AG09309 (cell line): ENCODE measurements around the gene PCDHGA4.
"Not testable (repeated sequence)": the region's sequence is repeated elsewhere in the genome, so short reads cannot be mapped to it uniquely, and the experiment has no call there.

Source experiments
- DNase-seq: peaks from one replicate; pipeline ENCODE4 v3.0.0-alpha.2; 2010; ENCODE audit warnings: low read depth
- H3K4me3 ChIP-seq: 2 replicates; pipeline ENCODE4 v1.5.1; 2011; ENCODE audit warnings: mild to moderate bottlenecking, low read depth, low read length, moderate library complexity; ENCODE audit not compliant: control insufficient read depth
- TF ChIP-seq, protein P1 (sequence below): IDR thresholded peaks from 2 replicates; pipeline ENCODE4 v1.5.1; 2011; ENCODE audit warnings: mild to moderate bottlenecking, low read depth, low read length, inconsistent platforms; ENCODE audit not compliant: insufficient read depth, control insufficient read depth; ENCODE audit errors: missing control alignments

The PCDHGA4 gene

GRCh38 chr5:141354900-141355469, at the start of gene PCDHGA4:
Gene PCDHGA4, plus strand, starts transcription at chr5:141355021. Its CDS starts 87 bp downstream, at chr5:141355108.
- H3K4me3 ChIP-seq, result peak within 1 kb of the TSS; percentile 37
- TF ChIP-seq, protein P1, sequence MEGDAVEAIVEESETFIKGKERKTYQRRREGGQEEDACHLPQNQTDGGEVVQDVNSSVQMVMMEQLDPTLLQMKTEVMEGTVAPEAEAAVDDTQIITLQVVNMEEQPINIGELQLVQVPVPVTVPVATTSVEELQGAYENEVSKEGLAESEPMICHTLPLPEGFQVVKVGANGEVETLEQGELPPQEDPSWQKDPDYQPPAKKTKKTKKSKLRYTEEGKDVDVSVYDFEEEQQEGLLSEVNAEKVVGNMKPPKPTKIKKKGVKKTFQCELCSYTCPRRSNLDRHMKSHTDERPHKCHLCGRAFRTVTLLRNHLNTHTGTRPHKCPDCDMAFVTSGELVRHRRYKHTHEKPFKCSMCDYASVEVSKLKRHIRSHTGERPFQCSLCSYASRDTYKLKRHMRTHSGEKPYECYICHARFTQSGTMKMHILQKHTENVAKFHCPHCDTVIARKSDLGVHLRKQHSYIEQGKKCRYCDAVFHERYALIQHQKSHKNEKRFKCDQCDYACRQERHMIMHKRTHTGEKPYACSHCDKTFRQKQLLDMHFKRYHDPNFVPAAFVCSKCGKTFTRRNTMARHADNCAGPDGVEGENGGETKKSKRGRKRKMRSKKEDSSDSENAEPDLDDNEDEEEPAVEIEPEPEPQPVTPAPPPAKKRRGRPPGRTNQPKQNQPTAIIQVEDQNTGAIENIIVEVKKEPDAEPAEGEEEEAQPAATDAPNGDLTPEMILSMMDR, result peak; percentile 50
- DNase-seq, result no peak

DNA sequence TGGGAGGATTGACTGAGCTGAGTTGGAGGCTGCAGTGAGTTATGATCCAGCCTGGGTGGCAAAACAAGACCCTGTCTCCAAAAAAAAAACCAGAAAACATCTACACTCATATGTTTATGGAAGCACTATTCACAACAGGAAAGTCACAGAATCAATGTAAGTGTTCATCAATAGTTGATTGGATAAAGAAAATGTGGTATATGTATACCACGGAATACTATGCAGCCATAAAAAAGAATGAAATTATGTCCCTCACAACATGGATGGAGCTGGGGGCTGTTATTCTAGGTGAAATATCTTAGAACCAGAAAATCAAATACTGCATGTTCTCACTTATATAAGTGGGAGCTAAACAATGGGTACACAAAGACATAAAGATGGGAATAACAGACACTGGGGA, 48.2 kb upstream of the PCDHGA4 start:
- no peak overlapping the region for H3K4me3 ChIP-seq
- no peak for DNase-seq
- TF ChIP-seq, protein P1, result no peak

- no peak for DNase-seq
- TF ChIP-seq, protein P1, result no peak
- no peak overlapping the region for H3K4me3 ChIP-seq
Measured at GRCh38 chr5:141313711-141314110, 41.1 kb upstream of the PCDHGA4 start.

- H3K4me3 ChIP-seq, DNase-seq: not testable (repeated sequence)
Measured at GRCh38 chr5:141316963-141317362, 37.9 kb upstream of the PCDHGA4 start.

GRCh38 chr5:141319202-141319601, 35.6 kb upstream of the PCDHGA4 start:
- no peak for DNase-seq
- TF ChIP-seq, protein P1, result no peak
- no peak overlapping the region for H3K4me3 ChIP-seq

GRCh38 chr5:141319699-141320098, 35.1 kb upstream of the PCDHGA4 start:
- TF ChIP-seq, protein P1, result no peak
- DNase-seq, result no peak
- H3K4me3 ChIP-seq, result peak overlapping the region; percentile 78

- H3K4me3 ChIP-seq, result peak within 1 kb of the TSS; percentile 78
- TF ChIP-seq, protein P1, result peak; percentile 82
- DNase-seq, result peak; percentile 77
Measured at GRCh38 chr5:141320225-141321169, 34.3 kb upstream of the PCDHGA4 start, which contains the start of gene TAF7. Gene TAF7, minus strand, starts transcription at chr5:141320784. Its CDS starts 740 bp downstream, at chr5:141320044.
